Bone marrow (tissue), 2 donors: ENCODE results near the gene ELAC2.

ENCODE experiments used
- DNase-seq, 2 donors: peaks; one replicate each; lab custom pipeline; 2025; lab: John Stamatoyannopoulos, UW

ELAC2 gene

DNA sequence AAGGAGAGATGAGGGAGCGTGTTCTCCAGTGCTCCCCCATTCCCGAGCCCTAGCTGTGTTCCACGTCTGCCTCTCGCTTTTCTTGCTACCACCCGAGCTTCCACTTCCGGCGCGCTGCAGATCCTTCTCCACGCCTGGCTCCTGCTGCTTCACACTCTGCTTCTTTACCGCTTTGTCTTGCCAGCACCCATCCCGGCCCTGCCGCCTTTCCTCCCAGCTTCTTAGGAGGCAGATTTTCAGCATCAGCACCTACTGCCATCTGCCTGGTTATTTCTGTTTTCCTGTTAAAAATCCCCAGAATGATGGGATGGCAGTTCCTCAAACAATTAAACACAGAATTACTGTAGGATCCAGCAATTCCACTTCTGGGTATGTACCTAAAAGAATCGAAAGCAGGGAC is 64.7 kb downstream of the ELAC2 start:
- DNase-seq: no peak

- DNase-seq: no peak
Observed at GRCh38 chr17:12952012-12952411, 65.8 kb downstream of the ELAC2 start.

- DNase-seq: no peak
Observed at GRCh38 chr17:12947047-12947446, 70.8 kb downstream of the ELAC2 start.
